HCT116 (cell line): Measurements from ENCODE around the gene ALDH9A1. TPM values are rescaled to one million over a fixed set of nuclear protein-coding genes. Genes with fewer than 3 reads are reported as not detected.

Experiments used
- ATAC-seq: fragments of 200-7000 bp; cut with Tn5 transposase; 2 replicates; pipeline ENCODE4 v1.9.1; 2020; ENCODE audit warnings: mild to moderate bottlenecking, moderate library complexity
- BruUV-seq: library from RNA; stranded (reverse); fragments of 400-500 nt; replicated peaks from 2 replicates; lab custom pipeline; 2021; lab: Mats Ljungman, UMichigan
- CTCF ChIA-PET: fragments of 300-600 bp; sonication (Branson Sonifier 250); formaldehyde crosslinking; loops from one replicate; lab custom pipeline; 2021; ENCODE audit warnings: antibody characterized with exemption; lab: Charles Lee
- POLR2A ChIA-PET: fragments of 300-600, 350-600 bp; sonication (Branson Sonifier 250); formaldehyde crosslinking; loops from one replicate; lab custom pipeline; 2021; ENCODE audit warnings: antibody characterized with exemption; lab: Charles Lee
- RAD21 ChIA-PET, 2 experiments: fragments of 300-600 bp; sonication (Branson Sonifier 250); formaldehyde crosslinking; loops; one replicate each; lab custom pipeline; 2023; ENCODE audit warnings: low total read pairs in 2 of 2; ENCODE audit not compliant: uncharacterized antibody in 2 of 2, unreplicated experiment in 2 of 2, low non-redundant PET in 1 of 2; lab: Charles Lee
- DNase-seq: peaks from one replicate; pipeline ENCODE4 v3.0.0-alpha.2; 2010; ENCODE audit warnings: low read depth, low spot score
- H2AFZ ChIP-seq: fragments of 200-600 bp; shearing (Covaris generic), sonication (generic); 2 replicates; pipeline ENCODE4 v1.6.1; 2017; ENCODE audit warnings: low read depth, mixed run types, mixed read lengths, antibody characterized with exemption, low read length; ENCODE audit not compliant: poor library complexity, severe bottlenecking
- H3K27ac ChIP-seq: 2 replicates; pipeline ENCODE4 v1.5.1; 2012; ENCODE audit warnings: low read depth, low read length
- H3K27me3 ChIP-seq: fragments of 200-600 bp; sonication (generic); 2 replicates; pipeline ENCODE4 v1.6.1; 2016; ENCODE audit warnings: mixed run types, low read length, mixed read lengths; ENCODE audit not compliant: insufficient read depth
- H3K36me3 ChIP-seq, 2 experiments: fragments of 200-500 bp in 1 of 2; fragments of 200-600 bp in 1 of 2; sonication (Bioruptor generic) in 1 of 2; sonication (generic) in 1 of 2; 2 replicates each; pipeline versions ENCODE4 v1.5.1 to v1.6.1; 2014 to 2016; ENCODE audit warnings: low read length in 2 of 2, inconsistent platforms in 1 of 2, mixed read lengths in 1 of 2, mixed run types in 1 of 2; ENCODE audit not compliant: insufficient read depth in 2 of 2, control insufficient read depth in 1 of 2
- H3K4me1 ChIP-seq, 2 experiments: fragments of 200-600 bp in 1 of 2; sonication (generic) in 1 of 2; 2 replicates each; pipeline versions ENCODE4 v1.5.1 to v1.6.1; 2012 to 2017; ENCODE audit warnings: low read length in 2 of 2, inconsistent platforms in 1 of 2, mild to moderate bottlenecking in 1 of 2, mixed read lengths in 1 of 2, mixed run types in 1 of 2, moderate library complexity in 1 of 2; ENCODE audit not compliant: insufficient read depth in 2 of 2, control insufficient read depth in 1 of 2
- H3K4me2 ChIP-seq: fragments of 200-600 bp; sonication (generic); 2 replicates; pipeline ENCODE4 v1.6.1; 2017; ENCODE audit warnings: mixed run types, low read length, mixed read lengths
- H3K4me3 ChIP-seq, 2 experiments: fragments of 200-600 bp in 1 of 2; sonication (generic) in 1 of 2; replicated peaks in 1 of 2; 2 replicates each; pipeline ENCODE4 v1.5.1; 2011 to 2016; ENCODE audit warnings: low read length in 2 of 2, control low read depth in 1 of 2, low read depth in 1 of 2, mild to moderate bottlenecking in 1 of 2, mixed read lengths in 1 of 2, mixed run types in 1 of 2
- H3K79me2 ChIP-seq: fragments of 200-600 bp; sonication (generic); 2 replicates; pipeline ENCODE4 v1.6.1; 2017; ENCODE audit warnings: mild to moderate bottlenecking, mixed run types, low read length, moderate library complexity, mixed read lengths; ENCODE audit not compliant: insufficient read depth
- H3K9ac ChIP-seq: fragments of 200-600 bp; sonication (generic); 2 replicates; pipeline ENCODE4 v1.6.1; 2016; ENCODE audit warnings: low read length, mixed read lengths
- H3K9me2 ChIP-seq: fragments of 200-600 bp; sonication (generic), shearing (Covaris generic); 2 replicates; pipeline ENCODE4 v1.6.1; 2017; ENCODE audit warnings: mixed run types, mild to moderate bottlenecking, moderate library complexity; ENCODE audit not compliant: insufficient read depth
- H3K9me3 ChIP-seq, 2 experiments: fragments of 200-500 bp in 1 of 2; fragments of 200-600 bp in 1 of 2; sonication (Bioruptor generic) in 1 of 2; sonication (generic) in 1 of 2; 2 replicates each; pipeline ENCODE4 v1.6.1; 2014 to 2017; ENCODE audit warnings: low read length in 2 of 2, mixed read lengths in 2 of 2, inconsistent platforms in 1 of 2, low read depth in 1 of 2, mild to moderate bottlenecking in 1 of 2, mixed run types in 1 of 2, moderate library complexity in 1 of 2; ENCODE audit not compliant: control insufficient read depth in 1 of 2, insufficient read depth in 1 of 2
- H4K20me1 ChIP-seq: fragments of 200-600 bp; sonication (generic), shearing (Covaris generic); 2 replicates; pipeline ENCODE4 v1.6.1; 2017; ENCODE audit warnings: mixed run types, mild to moderate bottlenecking, moderate library complexity; ENCODE audit not compliant: insufficient read depth
- ATF3 ChIP-seq: IDR thresholded peaks from 2 replicates; pipeline ENCODE4 v1.6.1; 2012
- CBX3 ChIP-seq: IDR thresholded peaks from 2 replicates; pipeline ENCODE4 v1.6.1; 2012; ENCODE audit warnings: low read depth
- ELF1 ChIP-seq: IDR thresholded peaks from 2 replicates; pipeline ENCODE4 v1.6.1; 2012; ENCODE audit warnings: low read depth, borderline replicate concordance
- EZH2phosphoT487 ChIP-seq: fragments of 200-600 bp; IDR thresholded peaks from 2 replicates; pipeline ENCODE4 v1.6.1; 2018; ENCODE audit warnings: antibody characterized with exemption, borderline replicate concordance
- JUND ChIP-seq: IDR thresholded peaks from 2 replicates; pipeline ENCODE4 v1.6.1; 2012
- POLR2A ChIP-seq: IDR thresholded peaks from 2 replicates; pipeline ENCODE4 v1.7.0; 2011; ENCODE audit warnings: borderline replicate concordance; ENCODE audit not compliant: insufficient read depth, insufficient read length; ENCODE audit errors: extremely low read depth
- RAD21 ChIP-seq: IDR thresholded peaks from 2 replicates; pipeline ENCODE4 v1.6.1; 2012; ENCODE audit warnings: low read depth, mild to moderate bottlenecking
- SP1 ChIP-seq: IDR thresholded peaks from 2 replicates; pipeline ENCODE4 v1.6.1; 2012; ENCODE audit warnings: low read depth
- YY1 ChIP-seq: IDR thresholded peaks from 2 replicates; pipeline ENCODE4 v1.6.1; 2011; ENCODE audit warnings: low read length, low read depth, moderate library complexity, mild to moderate bottlenecking; ENCODE audit not compliant: insufficient replicate concordance; ENCODE audit errors: extremely low read depth
- ZBTB33 ChIP-seq: IDR thresholded peaks from 2 replicates; pipeline ENCODE4 v1.6.1; 2011; ENCODE audit warnings: mild to moderate bottlenecking, low read length, moderate library complexity; ENCODE audit not compliant: insufficient replicate concordance; ENCODE audit errors: extremely low read depth
- ZNF274 ChIP-seq: fragments of 200-500 bp; sonication (Bioruptor generic); IDR thresholded peaks from 2 replicates; pipeline ENCODE4 v1.6.1; 2014; ENCODE audit warnings: mild to moderate bottlenecking, low read depth, low read length, inconsistent platforms
- intact Hi-C: fragments of 100-400 bp; cut with micrococcal nuclease; formaldehyde crosslinking; loops from 2 replicates; pipeline ENCODE4 v1.10.0; 2022
- total RNA-seq: library from RNA; stranded (reverse); gene quantifications from one replicate; pipeline ENCODE4 v1.2.1, GENCODE V29; 2021; ENCODE audit not compliant: unreplicated experiment
- TF ChIP-seq, protein P1 (sequence below): IDR thresholded peaks from 2 replicates; pipeline ENCODE4 v1.6.1; 2012

Gene ALDH9A1
- total RNA-seq, 1 experiment from 2014 or later: 46.0 TPM

DNA sequence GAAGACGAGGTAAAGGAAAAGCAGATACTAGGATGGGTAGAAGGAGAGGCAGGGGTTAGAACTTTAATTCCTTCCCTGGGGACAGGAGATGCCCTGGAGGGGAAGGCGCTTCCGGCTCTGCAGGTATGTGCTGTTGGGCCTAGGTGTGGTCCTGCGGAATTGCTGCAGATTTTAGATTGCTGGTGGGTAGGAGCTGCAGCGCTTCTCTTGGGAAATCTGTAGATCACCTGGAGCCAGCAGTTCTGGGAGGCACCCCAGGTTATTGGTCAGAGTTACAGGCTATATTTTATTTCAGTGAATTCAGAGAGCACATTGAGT, 66.3 kb downstream of the ALDH9A1 start:
- Histone ChIP-seq H3K36me3 (no peaks in the 10 kb centered on the region), H3K9me2 (no peaks in the 10 kb centered on the region), H3K27ac (peak overlapping the region; percentile 65), H3K27me3 (no peaks in the 10 kb centered on the region), H2AFZ (no peak overlapping the region)
- ChIA-PET POLR2A (interaction anchor here (0.9 kb wide), 1 partner anchor 66 kb away, joined by 3 read pairs; no protein-coding TSS in a partner anchor), RAD21 (no interaction called here)
- BruUV-seq: TSS peak; percentile 42
- peak; percentile 35 for ATAC-seq
- TF ChIP-seq ZNF274 (no peak), ATF3 (no peak), JUND (no peak), EZH2phosphoT487 (no peak), YY1 (no peak), POLR2A (no peak), CBX3 (no peak), ELF1 (no peak), ZBTB33 (no peak), SP1 (no peak; the same call in 1 of the 2 replicates), RAD21 (no peak)
- TF ChIP-seq, protein P1, sequence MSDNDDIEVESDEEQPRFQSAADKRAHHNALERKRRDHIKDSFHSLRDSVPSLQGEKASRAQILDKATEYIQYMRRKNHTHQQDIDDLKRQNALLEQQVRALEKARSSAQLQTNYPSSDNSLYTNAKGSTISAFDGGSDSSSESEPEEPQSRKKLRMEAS: no peak
- TF ChIP-seq, all 23 proteins: peak for 0
- Histone ChIP-seq H3K4me2 (peak overlapping the region; percentile 95), H3K9ac (peak overlapping the region; percentile 76), H4K20me1 (no peaks in the 10 kb centered on the region), H3K4me3 (peak overlapping the region; percentile 87 to 88), H3K79me2 (peaks cover 24% of the 10 kb centered on the region), H3K9me3 (no peaks in the 10 kb centered on the region), H3K4me1 (peaks cover 10 to 31% of the 10 kb centered on the region in 2 experiments)
- CTCF ChIA-PET: no interaction called here
- intact Hi-C loops: loop anchor here (5.0 kb wide), 2 partner anchors 65 to 535 kb away; partner anchors contain the start of genes ALDH9A1 and FAM78B
- no peak for DNase-seq
